K562 (cell line): ENCODE results near the gene TGFB1I1. TPM values are rescaled to one million over a fixed set of nuclear protein-coding genes. Genes with fewer than 3 reads are reported as not detected.

ENCODE experiments used
- ATAC-seq: fragments of 200-7000 bp; cut with Tn5 transposase; 3 replicates; pipeline ENCODE4 v1.9.1; 2020; ENCODE audit warnings: moderate library complexity
- BruUV-seq: library from RNA; stranded (reverse); fragments of 400-500 nt; replicated peaks from 2 replicates; lab custom pipeline; 2021; lab: Mats Ljungman, UMichigan
- CTCF ChIA-PET: fragments of 300-600 bp; formaldehyde crosslinking; extraction: SDS; loops from one replicate; lab custom pipeline; 2021; ENCODE audit warnings: low intra/inter-chr PET ratio; lab: Yijun Ruan, JAX
- POLR2A ChIA-PET: fragments of 300-600, 350-650 bp; sonication (Branson Sonifier 250); formaldehyde crosslinking; extraction: SDS; loops from one replicate; lab custom pipeline; 2021; ENCODE audit warnings: antibody characterized with exemption, inconsistent platforms; lab: Yijun Ruan, JAX
- DNase-seq, 4 experiments: peaks; one replicate each; pipeline versions ENCODE4 v3.0.0 to v3.0.0-alpha.2; 2011 to 2018; ENCODE audit warnings: low spot score in 3 of 4, mixed read lengths in 3 of 4; ENCODE audit errors: extremely low read depth in 1 of 4
- FAIRE-seq: peaks from 2 replicates; lab custom pipeline; 2011; peaks lifted over from hg19 to GRCh38; lab: Jason Lieb, UNC
- H2AFZ ChIP-seq: 2 replicates; pipeline ENCODE4 v1.6.0; 2011; ENCODE audit warnings: low read depth, low read length, control low read depth, inconsistent platforms
- H3K27ac ChIP-seq: fragments of 200-600 bp; 3 replicates; pipeline ENCODE4 v1.8.0; 2011; ENCODE audit warnings: low read depth, mild to moderate bottlenecking, control low read depth, inconsistent platforms, low read length, moderate library complexity, mixed read lengths; ENCODE audit errors: extremely low read depth
- H3K27me3 ChIP-seq, 2 experiments: fragments of 300-600 bp in 1 of 2; 2 replicates in 1 of 2; 3 replicates in 1 of 2; pipeline versions ENCODE4 v1.6.0 to v1.8.0; 2011; ENCODE audit warnings: inconsistent platforms in 2 of 2, low read length in 2 of 2, mild to moderate bottlenecking in 1 of 2, mixed read lengths in 1 of 2, moderate library complexity in 1 of 2; ENCODE audit not compliant: control insufficient read depth in 2 of 2, insufficient read depth in 2 of 2
- H3K36me3 ChIP-seq: fragments of 300-600 bp; 3 replicates; pipeline ENCODE4 v1.8.0; 2011; ENCODE audit warnings: mild to moderate bottlenecking, low read length, inconsistent platforms; ENCODE audit not compliant: control insufficient read depth, insufficient read depth
- H3K4me1 ChIP-seq, 2 experiments: fragments of 200-600 bp in 1 of 2; replicated peaks in 1 of 2; 2 replicates in 1 of 2; 3 replicates in 1 of 2; pipeline versions ENCODE4 v1.5.1 to v1.8.0; 2011; ENCODE audit warnings: inconsistent platforms in 2 of 2, low read length in 2 of 2, mild to moderate bottlenecking in 1 of 2, mixed read lengths in 1 of 2, moderate library complexity in 1 of 2; ENCODE audit not compliant: control insufficient read depth in 2 of 2, insufficient read depth in 2 of 2
- H3K4me2 ChIP-seq: 2 replicates; pipeline ENCODE4 v1.6.1; 2011; ENCODE audit warnings: low read length, control low read depth, inconsistent platforms, mixed read lengths; ENCODE audit not compliant: insufficient read depth
- H3K4me3 ChIP-seq: fragments of 200-600 bp; sonication (generic), shearing (Covaris generic); 2 replicates; pipeline ENCODE4 v1.5.1; 2016; ENCODE audit warnings: control low read depth, inconsistent platforms
- H3K79me2 ChIP-seq: fragments of 200-600 bp; 3 replicates; pipeline ENCODE4 v1.8.0; 2011; ENCODE audit warnings: low read length, inconsistent platforms; ENCODE audit not compliant: control insufficient read depth, insufficient read depth
- H3K9ac ChIP-seq, 2 experiments: 2 replicates each; pipeline versions ENCODE4 v1.6.0 to v1.6.1; 2011; ENCODE audit warnings: low read depth in 2 of 2, low read length in 2 of 2, control low read depth in 1 of 2, inconsistent platforms in 1 of 2, mild to moderate bottlenecking in 1 of 2, mixed read lengths in 1 of 2; ENCODE audit not compliant: insufficient read depth in 1 of 2
- H3K9me1 ChIP-seq: one replicate; pipeline ENCODE4 v1.6.0; 2011; ENCODE audit warnings: inconsistent platforms, mild to moderate bottlenecking, low read length, moderate library complexity; ENCODE audit not compliant: control insufficient read depth, insufficient read depth
- H3K9me3 ChIP-seq: replicated peaks from 2 replicates; pipeline ENCODE4 v1.5.1; 2011; ENCODE audit warnings: low read depth, low read length, inconsistent platforms; ENCODE audit not compliant: control insufficient read depth, insufficient read depth
- H4K20me1 ChIP-seq: replicated peaks from 2 replicates; pipeline ENCODE4 v1.6.1; 2011; ENCODE audit warnings: low read length, inconsistent platforms, mixed read lengths; ENCODE audit not compliant: control insufficient read depth, insufficient read depth
- ARHGAP35 ChIP-seq: fragments of 450-650 bp; IDR thresholded peaks from 2 replicates; pipeline ENCODE4 v1.6.1; 2018; ENCODE audit not compliant: partially characterized antibody
- BMI1 ChIP-seq: fragments of 150-350 bp; IDR thresholded peaks from 2 replicates; pipeline ENCODE4 v1.6.1; 2014; ENCODE audit warnings: low read length
- CLOCK ChIP-seq: fragments of 250-450 bp; sonication (Bioruptor Pico); IDR thresholded peaks from 2 replicates; pipeline ENCODE4 v1.4.0; 2020; ENCODE audit warnings: mild to moderate bottlenecking, moderate library complexity, borderline replicate concordance
- ELK3 ChIP-seq: fragments of 450-650 bp; formaldehyde crosslinking; IDR thresholded peaks from 2 replicates; pipeline ENCODE4 v1.4.0; 2020; ENCODE audit warnings: mild to moderate bottlenecking
- POLR2G ChIP-seq: fragments of 200-400 bp; formaldehyde crosslinking; IDR thresholded peaks from 2 replicates; pipeline ENCODE4 v1.6.1; 2017; ENCODE audit warnings: low read depth, mild to moderate bottlenecking, antibody characterized with exemption, low read length, moderate library complexity
- RBM14 ChIP-seq: fragments of 200-400 bp; formaldehyde crosslinking; IDR thresholded peaks from 2 replicates; pipeline ENCODE4 v1.6.1; 2018; ENCODE audit warnings: low read depth, mild to moderate bottlenecking, low read length, moderate library complexity, borderline replicate concordance; ENCODE audit not compliant: insufficient read depth
- RBM22 ChIP-seq: fragments of 200-400 bp; formaldehyde crosslinking; IDR thresholded peaks from 2 replicates; pipeline ENCODE4 v1.6.1; 2018; ENCODE audit warnings: low read length, low read depth; ENCODE audit not compliant: poor library complexity, severe bottlenecking
- SMARCA4 ChIP-seq: fragments of 450-650 bp; IDR thresholded peaks from 2 replicates; pipeline ENCODE4 v1.6.1; 2016
- SRSF1 ChIP-seq: fragments of 200-400 bp; formaldehyde crosslinking; IDR thresholded peaks from 2 replicates; pipeline ENCODE4 v1.6.1; 2017; ENCODE audit warnings: mild to moderate bottlenecking, low read depth, low read length, moderate library complexity
- STAG1 ChIP-seq: sonication (generic); formaldehyde crosslinking; IDR thresholded peaks from 2 replicates; pipeline ENCODE4 v1.5.0; 2020; ENCODE audit warnings: missing genetic modification reagents, borderline replicate concordance
- TFAP4 ChIP-seq: sonication (generic); formaldehyde crosslinking; IDR thresholded peaks from 2 replicates; pipeline ENCODE4 v1.8.0; 2022; ENCODE audit warnings: missing genetic modification reagents, mild to moderate bottlenecking, moderate library complexity, borderline replicate concordance
- ZC3H4 ChIP-seq: sonication (generic); formaldehyde crosslinking; IDR thresholded peaks from 2 replicates; pipeline ENCODE4 v1.9.0; 2021; ENCODE audit warnings: missing genetic modification reagents, borderline replicate concordance
- ZNF512 ChIP-seq: IDR thresholded peaks from 2 replicates; pipeline ENCODE4 v1.6.1; 2016; ENCODE audit warnings: missing genetic modification characterization, missing compliant biosample characterization
- ZNF766 ChIP-seq: fragments of 200-800 bp; sonication (Bioruptor generic); conservative IDR thresholded peaks from 2 replicates; pipeline ENCODE4 v1.6.1; 2016; ENCODE audit warnings: missing genetic modification characterization, missing compliant biosample characterization
- ZNF79 ChIP-seq: fragments of 250-450 bp; sonication (Bioruptor Pico); IDR thresholded peaks from 2 replicates; pipeline ENCODE4 v1.4.0; 2020; ENCODE audit warnings: low read depth, mild to moderate bottlenecking, moderate library complexity
- WGBS: fragments of 100-300 bp; shearing (Covaris generic); methylation state at CpG from one replicate; pipeline ENCODE4 v1.1.6; 2016; ENCODE audit warnings: low coverage, mixed read lengths; ENCODE audit not compliant: insufficient coverage; ENCODE audit errors: missing lambda C conversion rate; 5-methylcytosine and 5-hydroxymethylcytosine counted together
- in situ Hi-C: fragments of 300-500 bp; cut with MboI; formaldehyde crosslinking; loops from 4 replicates; pipeline ENCODE4 v1.15.0; 2018; ENCODE audit warnings: inconsistent platforms, mixed read lengths
- intact Hi-C: fragments of 100-400 bp; cut with micrococcal nuclease; formaldehyde crosslinking; loops from 2 replicates; pipeline ENCODE4 v1.14.2; 2022
- polyA plus RNA-seq, 8 experiments: library from polyadenylated mRNA; depleted of rRNA in 4 of 8; stranded (reverse) in 5 of 8; unstranded in 3 of 8; fragments of >200 nt; fragmentation: Nextera tagmentation in 2 of 8; fragmentation: Illumina TruSeq in 1 of 8; extraction: Ambion mirVana in 2 of 8; extraction: Trizol in 1 of 8; gene quantifications; 2 replicates each; pipeline versions ENCODE4 v1.2.1 to v1.2.3, GENCODE V29; 2011 to 2014; ENCODE audit warnings: inconsistent platforms in 1 of 8, missing spikeins in 1 of 8
- total RNA-seq, 7 experiments: library from RNA; depleted of rRNA in 6 of 7; stranded (reverse); fragments of >200 nt in 6 of 7; fragmentation: Illumina TruSeq in 2 of 7; extraction: Trizol in 2 of 7; gene quantifications; 2 replicates each; pipeline versions ENCODE4 v1.2.1 to v1.2.3, GENCODE V29; 2011 to 2021; ENCODE audit warnings: low replicate concordance in 1 of 7

Gene TGFB1I1
- total and polyA plus RNA-seq, 9 of the 15 experiments (the other 6 are each of a cell fraction or from before 2014, with no cell fraction given): 0.04 to 0.91 (median 0.19) TPM

GRCh38 chr16:31488468-31489297, 16.7 kb downstream of the TGFB1I1 start:
- no peaks in the 10 kb centered on the region for H3K27me3 ChIP-seq
- H3K4me3 ChIP-seq: no peak overlapping the region
- ChIA-PET POLR2A (interaction anchor here (1.0 to 4.3 kb wide), 4 partner anchors 9 to 19 kb away, joined by 3 to 20 read pairs (median 10); partner anchors contain the start of gene RUSF1), CTCF (no interaction called here)
- no peak for FAIRE-seq
- no peak overlapping the region for H3K27ac ChIP-seq
- BruUV-seq: no TSS peak
- no peaks in the 10 kb centered on the region for H3K9me1 ChIP-seq
- ATAC-seq: no peak
- no peak for DNase-seq
- no peaks in the 10 kb centered on the region for H4K20me1 ChIP-seq
- no peak overlapping the region for H3K9ac ChIP-seq
- H3K9me3 ChIP-seq: no peaks in the 10 kb centered on the region
- H3K36me3 ChIP-seq: peaks cover 30% of the 10 kb centered on the region; the same call in 2 of the 3 replicates
- peaks cover 5 to 14% of the 10 kb centered on the region in 2 experiments; a peak in 3 of 5 replicates for H3K4me1 ChIP-seq
- no peak overlapping the region for H3K4me2 ChIP-seq
- in situ Hi-C loops (no loop called here), intact Hi-C loops (no loop called here)
- H3K79me2 ChIP-seq: no peaks in the 10 kb centered on the region
- no peak overlapping the region for H2AFZ ChIP-seq
- WGBS: 96% methylated on average over 37 of the region's 77 CpGs
- TF ChIP-seq CLOCK (CRISPR knock-in tag): no peak
- TF ChIP-seq ELK3: no peak
- TF ChIP-seq BMI1: no peak
- TF ChIP-seq STAG1: no peak
- TF ChIP-seq RBM22: peak; percentile 60
- TF ChIP-seq ZNF766 (CRISPR knock-in tag): no peak
- no peak for TF ChIP-seq SRSF1
- TF ChIP-seq ZNF512: no peak
- TF ChIP-seq SMARCA4: no peak
- TF ChIP-seq RBM14: no peak
- TF ChIP-seq POLR2G: peak; percentile 10
- TF ChIP-seq TFAP4: no peak
- TF ChIP-seq ARHGAP35: no peak
- TF ChIP-seq ZC3H4 (CRISPR knock-in tag): no peak
- no peak for TF ChIP-seq ZNF79 (CRISPR knock-in tag)
